GM12878 (cell line): ENCODE data around the gene HIVEP3. TPM values are rescaled to one million over a fixed set of nuclear protein-coding genes. Genes with fewer than 3 reads are reported as not detected.

Experiments used
- ATAC-seq: fragments of 200-7000 bp; cut with Tn5 transposase; 3 replicates; pipeline ENCODE4 v1.9.1; 2020; ENCODE audit warnings: mild to moderate bottlenecking, moderate library complexity
- BruUV-seq: library from RNA; stranded (reverse); fragments of 400-500 nt; replicated peaks from 2 replicates; lab custom pipeline; 2021; lab: Mats Ljungman, UMichigan
- CTCF ChIA-PET: fragments of 300-600 bp; sonication (Branson Sonifier 250); formaldehyde crosslinking; extraction: SDS; loops from one replicate; lab custom pipeline; 2021; ENCODE audit warnings: inconsistent platforms; lab: Yijun Ruan, JAX
- POLR2A ChIA-PET: fragments of 350-600 bp; formaldehyde crosslinking; extraction: SDS; loops from one replicate; lab custom pipeline; 2021; ENCODE audit warnings: inconsistent platforms; lab: Charles Lee
- RAD21 ChIA-PET: fragments of 300-600 bp; sonication (Branson Sonifier 250); formaldehyde crosslinking; loops from one replicate; lab custom pipeline; 2023; ENCODE audit warnings: antibody characterized with exemption; ENCODE audit not compliant: unreplicated experiment; lab: Charles Lee
- SMC1A ChIA-PET: fragments of 300-600 bp; sonication (Branson Sonifier 250); formaldehyde crosslinking; loops from one replicate; lab custom pipeline; 2023; ENCODE audit not compliant: unreplicated experiment, uncharacterized antibody; lab: Charles Lee
- DNase-seq: peaks from one replicate; pipeline ENCODE4 v3.0.0-alpha.2; 2011; ENCODE audit warnings: low read depth, low spot score
- FAIRE-seq: peaks from 3 replicates; lab custom pipeline; 2011; peaks lifted over from hg19 to GRCh38; lab: Jason Lieb, UNC
- H2AFZ ChIP-seq: 2 replicates; pipeline ENCODE4 v1.6.0; 2011; ENCODE audit warnings: low read depth, low read length, control low read depth; ENCODE audit not compliant: control insufficient read depth
- H3K27ac ChIP-seq: 2 replicates; pipeline ENCODE4 v1.5.1; 2011; ENCODE audit warnings: control low read depth; ENCODE audit not compliant: control insufficient read depth, insufficient read depth
- H3K27me3 ChIP-seq, 2 experiments: replicated peaks in 1 of 2; 2 replicates each; pipeline versions ENCODE4 v1.6.0 to v1.6.1; 2011; ENCODE audit warnings: low read length in 1 of 2; ENCODE audit not compliant: control insufficient read depth in 2 of 2, insufficient read depth in 2 of 2
- H3K36me3 ChIP-seq, 2 experiments: 2 replicates each; pipeline ENCODE4 v1.5.1; 2011; ENCODE audit warnings: low read length in 1 of 2; ENCODE audit not compliant: control insufficient read depth in 2 of 2, insufficient read depth in 2 of 2
- H3K4me1 ChIP-seq: 2 replicates; pipeline ENCODE4 v1.6.1; 2011; ENCODE audit warnings: mild to moderate bottlenecking, low read length, moderate library complexity, mixed read lengths; ENCODE audit not compliant: control insufficient read depth, insufficient read depth
- H3K4me2 ChIP-seq: 2 replicates; pipeline ENCODE4 v1.6.0; 2011; ENCODE audit warnings: control low read depth; ENCODE audit not compliant: control insufficient read depth, insufficient read depth
- H3K4me3 ChIP-seq: fragments of 200-600 bp; sonication (generic); 2 replicates; pipeline ENCODE4 v1.5.1; 2016
- H3K79me2 ChIP-seq: 2 replicates; pipeline ENCODE4 v1.6.0; 2011; ENCODE audit warnings: low read length; ENCODE audit not compliant: control insufficient read depth, insufficient read depth
- H3K9ac ChIP-seq: 2 replicates; pipeline ENCODE4 v1.8.0; 2011; ENCODE audit warnings: low read length, control low read depth, mixed read lengths; ENCODE audit not compliant: control insufficient read depth, insufficient read depth
- H3K9me3 ChIP-seq: replicated peaks from 3 replicates; pipeline ENCODE4 v1.5.1; 2011; ENCODE audit warnings: mild to moderate bottlenecking, low read length; ENCODE audit not compliant: control insufficient read depth, insufficient read depth
- H4K20me1 ChIP-seq: 2 replicates; pipeline ENCODE4 v1.6.0; 2011; ENCODE audit not compliant: control insufficient read depth, insufficient read depth
- CREB1 ChIP-seq: IDR thresholded peaks from 2 replicates; pipeline ENCODE4 v1.6.1; 2012; ENCODE audit warnings: low read depth, mild to moderate bottlenecking, inconsistent platforms
- FOS ChIP-seq: IDR thresholded peaks from 3 replicates; pipeline ENCODE4 v1.6.1; 2011; ENCODE audit warnings: borderline replicate concordance; ENCODE audit not compliant: insufficient read length; ENCODE audit errors: extremely low read depth
- HDAC6 ChIP-seq: fragments of 200-600 bp; sonication (generic); IDR thresholded peaks from one replicate; pipeline ENCODE4 v1.8.0; 2017; ENCODE audit warnings: antibody characterized with exemption; ENCODE audit not compliant: unreplicated experiment
- IKZF2 ChIP-seq, 2 experiments: fragments of 450-650 bp; IDR thresholded peaks; 2 replicates each; pipeline ENCODE4 v1.6.1; 2017; ENCODE audit warnings: mild to moderate bottlenecking in 2 of 2, moderate library complexity in 2 of 2
- IRF3 ChIP-seq: fragments of 450-650 bp; IDR thresholded peaks from 2 replicates; pipeline ENCODE4 v1.6.1; 2014; ENCODE audit warnings: mild to moderate bottlenecking
- KLF5 ChIP-seq: fragments of 450-650 bp; IDR thresholded peaks from 2 replicates; pipeline ENCODE4 v1.6.1; 2014; ENCODE audit warnings: mild to moderate bottlenecking; ENCODE audit not compliant: partially characterized antibody
- MYB ChIP-seq: fragments of 150-350 bp; IDR thresholded peaks from 2 replicates; pipeline ENCODE4 v1.6.1; 2014; ENCODE audit warnings: mild to moderate bottlenecking, low read depth, low read length, borderline replicate concordance
- NFIC ChIP-seq: IDR thresholded peaks from 2 replicates; pipeline ENCODE4 v1.6.1; 2012; ENCODE audit warnings: low read depth, mild to moderate bottlenecking, inconsistent platforms, low read length, moderate library complexity
- RAD21 ChIP-seq: IDR thresholded peaks from 2 replicates; pipeline ENCODE4 v1.6.1; 2011; ENCODE audit warnings: mild to moderate bottlenecking, low read depth, low read length, moderate library complexity; ENCODE audit not compliant: insufficient read depth
- ZNF592 ChIP-seq: fragments of 450-650 bp; IDR thresholded peaks from 2 replicates; pipeline ENCODE4 v1.6.1; 2017; ENCODE audit warnings: mild to moderate bottlenecking, moderate library complexity
- WGBS: methylation state at CpG from one replicate; pipeline ENCODE4 v1.1.6; 2016; ENCODE audit warnings: low lambda C conversion rate; ENCODE audit not compliant: insufficient replicate concordance, insufficient coverage; ENCODE audit errors: missing lambda C conversion rate; 5-methylcytosine and 5-hydroxymethylcytosine counted together
- in situ Hi-C: fragments of 300-500 bp; cut with MboI; formaldehyde crosslinking; loops from 9 replicates; pipeline ENCODE4 v1.14.3; 2018; ENCODE audit warnings: mixed read lengths
- intact Hi-C: fragments of 100-400 bp; cut with micrococcal nuclease; formaldehyde crosslinking; loops from one replicate; pipeline ENCODE4 v1.14.2; 2022; ENCODE audit not compliant: unreplicated experiment
- polyA plus RNA-seq, 11 experiments: library from polyadenylated mRNA; depleted of rRNA in 4 of 11; unstranded in 6 of 11; stranded (reverse) in 5 of 11; fragments of >200 nt; fragmentation: Nextera tagmentation in 4 of 11; fragmentation: Illumina TruSeq in 1 of 11; extraction: Ambion mirVana in 4 of 11; extraction: Trizol in 1 of 11; gene quantifications; 1 replicate in 1 of 11; 2 replicates in 10 of 11; pipeline versions ENCODE4 v1.2.1 to v1.2.3, GENCODE V29; 2011 to 2016; ENCODE audit warnings: inconsistent platforms in 2 of 11, missing spikeins in 2 of 11, low read depth in 1 of 11
- total RNA-seq, 4 experiments: library from RNA; depleted of rRNA in 3 of 4; stranded (reverse); fragments of >200 nt in 3 of 4; fragmentation: Illumina TruSeq in 1 of 4; extraction: Trizol in 1 of 4; gene quantifications; 2 replicates each; pipeline versions ENCODE4 v1.2.1 to v1.2.3, GENCODE V29; 2013 to 2021

The HIVEP3 gene
- total and polyA plus RNA-seq, 10 of the 15 experiments (the other 5 are each of a cell fraction or from before 2014, with no cell fraction given) = 1.8 to 13.6 (median 3.8) TPM

DNA sequence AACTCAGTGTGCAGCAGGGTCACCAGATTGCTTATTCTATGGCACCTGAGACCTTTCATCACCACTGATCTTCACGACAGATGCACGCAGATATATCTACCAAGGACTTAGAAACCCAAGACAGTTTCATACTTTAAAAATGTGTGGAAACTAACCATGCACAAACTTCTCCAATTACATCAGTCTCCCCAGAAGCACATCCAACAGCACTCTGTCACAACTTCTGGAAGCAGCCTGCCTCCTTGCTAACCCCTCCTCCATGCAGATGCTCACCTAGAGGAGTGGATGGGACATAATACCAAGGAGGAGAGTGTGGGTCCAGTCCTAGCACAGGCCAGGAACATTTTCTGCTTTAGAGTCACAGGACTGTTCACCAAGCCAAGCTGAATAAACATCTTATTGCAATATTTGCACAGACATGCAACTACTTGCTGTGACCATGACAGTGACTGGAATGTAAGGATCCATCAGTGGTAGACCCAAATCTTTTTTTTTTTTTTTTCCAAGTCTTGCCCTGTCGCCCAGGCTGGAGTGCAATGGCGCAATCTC, 69.4 kb downstream of the HIVEP3 start:
- TF ChIP-seq CREB1 = no peak
- no peak for TF ChIP-seq IKZF2 (IDR thresholded peaks at IDR 0.05)
- no peak for TF ChIP-seq MYB
- TF ChIP-seq RAD21 = no peak
- no peak for TF ChIP-seq IRF3
- no peak for TF ChIP-seq HDAC6
- TF ChIP-seq KLF5 = no peak
- no peak for TF ChIP-seq NFIC
- TF ChIP-seq ZNF592 = no peak
- no peak for TF ChIP-seq FOS
- no peaks in the 10 kb centered on the region; the same call in 1 of the 2 replicates for H3K4me1 ChIP-seq
- no peak overlapping the region for H3K27ac ChIP-seq
- no peak overlapping the region for H3K9ac ChIP-seq
- H2AFZ ChIP-seq = no peak overlapping the region
- H3K4me2 ChIP-seq = no peak overlapping the region
- FAIRE-seq (no peak), DNase-seq (no peak), ATAC-seq (no peak)
- 55% methylated on average over 4 of the region's 4 CpGs for WGBS
- in situ Hi-C loops (no loop called here), intact Hi-C loops (no loop called here)
- H3K79me2 ChIP-seq = no peaks in the 10 kb centered on the region
- no peaks in the 10 kb centered on the region for H4K20me1 ChIP-seq
- H3K9me3 ChIP-seq = no peaks in the 10 kb centered on the region; the same call in 2 of the 3 replicates
- no peaks in the 10 kb centered on the region for H3K27me3 ChIP-seq
- CTCF ChIA-PET = interaction anchor here (0.6 to 1.1 kb wide), 5 partner anchors 9 to 906 kb away, joined by 3 to 4 read pairs (median 3); no protein-coding TSS in a partner anchor
- BruUV-seq = no TSS peak
- RAD21 ChIA-PET = interaction anchor here (1.5 kb wide), 1 partner anchor 15 kb away, joined by 3 read pairs; no protein-coding TSS in a partner anchor
- no peak overlapping the region for H3K4me3 ChIP-seq
- POLR2A ChIA-PET = no interaction called here
- SMC1A ChIA-PET = interaction anchor here (0.7 to 1.3 kb wide), 2 partner anchors 11 to 26 kb away, joined by 3 read pairs; no protein-coding TSS in a partner anchor
- H3K36me3 ChIP-seq = no peaks in the 10 kb centered on the region; a peak in 1 of 4 replicates
